ENCODE results near the gene JAZF1. TPM values are rescaled to one million over a fixed set of nuclear protein-coding genes. Genes with fewer than 3 reads are reported as not detected.
A peak's percentile ranks its signal among the peaks of the same experiment; 100 is the strongest.

JAZF1 gene
- total and polyA plus RNA-seq, 11 donors = 10.3 to 46.2 (median 26.8) TPM

GRCh38 chr7:27872356-27873275, 308.0 kb downstream of the JAZF1 start:
- no peaks in the 10 kb centered on the region for H3K36me3 ChIP-seq
- WGBS, 4 donors = 55 to 67% (median 64%) methylated on average over 17 of the region's 17 CpGs
- H3K27ac ChIP-seq = peak overlapping the region in 1 of 12 donors; percentile 1
- intact Hi-C loops (cut with DNase I) = no loop called here
- no peaks in the 10 kb centered on the region for H3K9me3 ChIP-seq
- TF ChIP-seq POLR2A (IDR thresholded peaks at IDR 0.05) = no peak
- TF ChIP-seq CTCF (IDR thresholded peaks at IDR 0.05) = no peak
- no peak for DNase-seq
- peaks cover 0 to 31% (median 16%) of the 10 kb centered on the region in 12 donors for H3K4me1 ChIP-seq
- H3K4me3 ChIP-seq = no peak overlapping the region
- no peak for ATAC-seq
- no peaks in the 10 kb centered on the region for H3K27me3 ChIP-seq

GRCh38 chr7:27871866-27872265, 308.7 kb downstream of the JAZF1 start:
- H3K9me3 ChIP-seq = no peaks in the 10 kb centered on the region
- ATAC-seq (no peak), DNase-seq (no peak)
- H3K27ac ChIP-seq = no peak overlapping the region
- H3K27me3 ChIP-seq = no peaks in the 10 kb centered on the region
- intact Hi-C loops (cut with DNase I) = no loop called here
- H3K36me3 ChIP-seq = no peaks in the 10 kb centered on the region
- H3K4me1 ChIP-seq = peaks cover 0 to 31% (median 16%) of the 10 kb centered on the region in 12 donors
- H3K4me3 ChIP-seq = no peak overlapping the region
- TF ChIP-seq CTCF (IDR thresholded peaks at IDR 0.05) (no peak), POLR2A (IDR thresholded peaks at IDR 0.05) (no peak)
- WGBS, 4 donors = 79 to 91% (median 84%) methylated on average over 6 of the region's 6 CpGs

- 90 to 93% (median 91%) methylated on average over 3 of the region's 3 CpGs for WGBS, 4 donors
- Histone ChIP-seq H3K4me3 (no peak overlapping the region), H3K9me3 (no peaks in the 10 kb centered on the region), H3K27ac (no peak overlapping the region), H3K36me3 (no peaks in the 10 kb centered on the region), H3K4me1 (peaks cover 0 to 31% (median 16%) of the 10 kb centered on the region in 12 donors), H3K27me3 (no peaks in the 10 kb centered on the region)
- intact Hi-C loops (cut with DNase I) = no loop called here
- TF ChIP-seq CTCF (IDR thresholded peaks at IDR 0.05) = no peak
- DNase-seq (no peak), ATAC-seq (no peak)
These were observed 309.5 kb downstream of the JAZF1 start for GRCh38 chr7:27871086-27871485.

- ATAC-seq = no peak
- H3K4me1 ChIP-seq = peaks cover 0 to 31% (median 16%) of the 10 kb centered on the region in 12 donors
- H3K36me3 ChIP-seq = no peaks in the 10 kb centered on the region
- no peak overlapping the region for H3K4me3 ChIP-seq
- no peaks in the 10 kb centered on the region for H3K27me3 ChIP-seq
- intact Hi-C loops (cut with DNase I) = no loop called here
- H3K27ac ChIP-seq = no peak overlapping the region
- DNase-seq = no peak
- TF ChIP-seq CTCF (IDR thresholded peaks at IDR 0.05) (no peak), POLR2A (IDR thresholded peaks at IDR 0.05) (no peak)
- WGBS, 4 donors = 93 to 95% (median 94%) methylated on average over 5 of the region's 5 CpGs
- H3K9me3 ChIP-seq = no peaks in the 10 kb centered on the region
These were observed 310.0 kb downstream of the JAZF1 start for GRCh38 chr7:27870595-27870994.
